ENCODE data around the gene MPPE1.

DNA sequence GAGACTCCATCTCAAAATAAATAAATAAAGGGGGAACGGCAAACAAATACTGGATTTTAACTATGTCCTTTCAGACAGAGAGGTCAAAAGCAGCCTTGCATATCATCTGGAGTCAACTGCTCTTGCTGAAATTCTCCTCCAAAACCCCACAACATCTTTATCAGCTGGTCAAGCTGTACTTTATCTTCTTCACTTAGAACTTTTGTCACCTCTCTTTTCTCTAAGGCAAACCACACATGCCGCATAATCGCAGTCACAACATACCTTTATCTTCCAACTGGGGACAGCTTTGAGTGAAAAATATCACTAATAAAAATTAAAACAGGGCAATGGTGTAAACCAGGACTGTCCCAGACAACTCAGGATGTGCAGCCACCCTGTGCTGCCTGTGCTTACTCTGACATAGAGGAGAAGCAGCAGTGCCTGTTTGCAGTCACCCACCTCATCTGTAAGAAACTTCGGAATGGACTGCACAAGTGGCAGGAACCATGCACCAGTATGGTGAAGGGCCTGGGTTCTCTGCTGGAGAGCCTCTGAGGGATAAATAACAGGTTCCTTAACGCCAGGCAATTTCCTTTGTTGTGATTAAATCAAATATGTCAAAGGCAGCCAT is 6.2 kb downstream of the MPPE1 start:
- TF ChIP-seq POLR2AphosphoS5 (IDR thresholded peaks at IDR 0.05) = no peak
- TF ChIP-seq, protein P1, sequence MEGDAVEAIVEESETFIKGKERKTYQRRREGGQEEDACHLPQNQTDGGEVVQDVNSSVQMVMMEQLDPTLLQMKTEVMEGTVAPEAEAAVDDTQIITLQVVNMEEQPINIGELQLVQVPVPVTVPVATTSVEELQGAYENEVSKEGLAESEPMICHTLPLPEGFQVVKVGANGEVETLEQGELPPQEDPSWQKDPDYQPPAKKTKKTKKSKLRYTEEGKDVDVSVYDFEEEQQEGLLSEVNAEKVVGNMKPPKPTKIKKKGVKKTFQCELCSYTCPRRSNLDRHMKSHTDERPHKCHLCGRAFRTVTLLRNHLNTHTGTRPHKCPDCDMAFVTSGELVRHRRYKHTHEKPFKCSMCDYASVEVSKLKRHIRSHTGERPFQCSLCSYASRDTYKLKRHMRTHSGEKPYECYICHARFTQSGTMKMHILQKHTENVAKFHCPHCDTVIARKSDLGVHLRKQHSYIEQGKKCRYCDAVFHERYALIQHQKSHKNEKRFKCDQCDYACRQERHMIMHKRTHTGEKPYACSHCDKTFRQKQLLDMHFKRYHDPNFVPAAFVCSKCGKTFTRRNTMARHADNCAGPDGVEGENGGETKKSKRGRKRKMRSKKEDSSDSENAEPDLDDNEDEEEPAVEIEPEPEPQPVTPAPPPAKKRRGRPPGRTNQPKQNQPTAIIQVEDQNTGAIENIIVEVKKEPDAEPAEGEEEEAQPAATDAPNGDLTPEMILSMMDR (IDR thresholded peaks at IDR 0.05) = no peak
- TF ChIP-seq EP300 (IDR thresholded peaks at IDR 0.05; ENCODE audit: low read depth) = no peak
